Neutrophil (primary cell): ENCODE results near the gene ZNF740.

Source experiments
- H3K27ac ChIP-seq: fragments of 200-600 bp; sonication (generic); 2 replicates; pipeline ENCODE4 v1.5.1; 2016; ENCODE audit warnings: mild to moderate bottlenecking, moderate library complexity
- H3K27me3 ChIP-seq: fragments of 200-600 bp; sonication (generic); 2 replicates; pipeline ENCODE4 v1.6.0; 2016; ENCODE audit warnings: mild to moderate bottlenecking
- H3K36me3 ChIP-seq: fragments of 200-600 bp; sonication (generic); 2 replicates; pipeline ENCODE4 v1.5.1; 2017
- H3K4me1 ChIP-seq, 2 experiments: fragments of 200-600 bp in 1 of 2; sonication (generic) in 1 of 2; 1 replicate in 1 of 2; 2 replicates in 1 of 2; pipeline versions ENCODE4 v1.5.1 to v1.6.1; 2013 to 2016; ENCODE audit warnings: low read depth in 1 of 2, low read length in 1 of 2, mild to moderate bottlenecking in 1 of 2, moderate library complexity in 1 of 2; ENCODE audit not compliant: control insufficient read depth in 1 of 2, insufficient read depth in 1 of 2
- H3K4me3 ChIP-seq, 2 experiments: fragments of 200-600 bp in 1 of 2; sonication (generic) in 1 of 2; 1 replicate in 1 of 2; 2 replicates in 1 of 2; pipeline ENCODE4 v1.5.1; 2013 to 2016; ENCODE audit warnings: low read depth in 1 of 2, low read length in 1 of 2, mild to moderate bottlenecking in 1 of 2, moderate library complexity in 1 of 2
- H3K9me3 ChIP-seq: fragments of 200-600 bp; sonication (generic); 2 replicates; pipeline ENCODE4 v1.5.1; 2016
- TF ChIP-seq, protein P1 (sequence below): fragments of 200-600 bp; sonication (generic); IDR thresholded peaks from 2 replicates; pipeline ENCODE4 v1.5.1; 2016; ENCODE audit warnings: antibody characterized with exemption

Gene ZNF740

DNA sequence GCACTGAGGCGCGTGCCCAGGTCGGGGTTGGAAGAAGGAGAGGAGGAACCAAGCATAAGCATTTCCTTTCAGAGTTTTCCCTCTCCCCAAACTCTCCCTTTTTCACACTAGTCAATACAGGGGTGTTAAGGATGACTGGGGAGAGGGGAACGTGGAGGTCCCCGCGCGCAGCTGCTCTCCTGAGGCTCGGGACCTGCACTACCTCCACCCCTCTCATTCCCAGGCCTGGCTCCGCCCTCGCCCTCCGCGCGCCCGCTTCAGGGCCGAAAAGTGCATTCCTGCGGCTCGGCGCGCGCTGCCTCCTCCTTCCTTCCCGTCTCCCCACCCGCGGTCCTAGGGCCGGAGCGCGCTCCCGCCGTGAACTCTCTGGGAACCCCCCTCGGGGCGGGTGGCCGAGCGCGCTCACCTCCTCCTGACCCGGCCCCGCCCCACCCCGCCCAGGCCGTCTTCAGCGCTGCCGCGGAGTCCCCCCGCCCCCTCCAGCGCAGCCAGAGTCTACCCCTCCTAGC, 40.2 kb downstream of the ZNF740 start:
- Histone ChIP-seq H3K9me3 (no peaks in the 10 kb centered on the region), H3K36me3 (no peaks in the 10 kb centered on the region), H3K4me1 (peaks cover 27 to 55% of the 10 kb centered on the region in 2 experiments), H3K27ac (peak overlapping the region; percentile 77), H3K27me3 (peaks cover 81% of the 10 kb centered on the region), H3K4me3 (peak overlapping the region; percentile 72 to 93)
- TF ChIP-seq, protein P1, sequence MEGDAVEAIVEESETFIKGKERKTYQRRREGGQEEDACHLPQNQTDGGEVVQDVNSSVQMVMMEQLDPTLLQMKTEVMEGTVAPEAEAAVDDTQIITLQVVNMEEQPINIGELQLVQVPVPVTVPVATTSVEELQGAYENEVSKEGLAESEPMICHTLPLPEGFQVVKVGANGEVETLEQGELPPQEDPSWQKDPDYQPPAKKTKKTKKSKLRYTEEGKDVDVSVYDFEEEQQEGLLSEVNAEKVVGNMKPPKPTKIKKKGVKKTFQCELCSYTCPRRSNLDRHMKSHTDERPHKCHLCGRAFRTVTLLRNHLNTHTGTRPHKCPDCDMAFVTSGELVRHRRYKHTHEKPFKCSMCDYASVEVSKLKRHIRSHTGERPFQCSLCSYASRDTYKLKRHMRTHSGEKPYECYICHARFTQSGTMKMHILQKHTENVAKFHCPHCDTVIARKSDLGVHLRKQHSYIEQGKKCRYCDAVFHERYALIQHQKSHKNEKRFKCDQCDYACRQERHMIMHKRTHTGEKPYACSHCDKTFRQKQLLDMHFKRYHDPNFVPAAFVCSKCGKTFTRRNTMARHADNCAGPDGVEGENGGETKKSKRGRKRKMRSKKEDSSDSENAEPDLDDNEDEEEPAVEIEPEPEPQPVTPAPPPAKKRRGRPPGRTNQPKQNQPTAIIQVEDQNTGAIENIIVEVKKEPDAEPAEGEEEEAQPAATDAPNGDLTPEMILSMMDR, result no peak

DNA sequence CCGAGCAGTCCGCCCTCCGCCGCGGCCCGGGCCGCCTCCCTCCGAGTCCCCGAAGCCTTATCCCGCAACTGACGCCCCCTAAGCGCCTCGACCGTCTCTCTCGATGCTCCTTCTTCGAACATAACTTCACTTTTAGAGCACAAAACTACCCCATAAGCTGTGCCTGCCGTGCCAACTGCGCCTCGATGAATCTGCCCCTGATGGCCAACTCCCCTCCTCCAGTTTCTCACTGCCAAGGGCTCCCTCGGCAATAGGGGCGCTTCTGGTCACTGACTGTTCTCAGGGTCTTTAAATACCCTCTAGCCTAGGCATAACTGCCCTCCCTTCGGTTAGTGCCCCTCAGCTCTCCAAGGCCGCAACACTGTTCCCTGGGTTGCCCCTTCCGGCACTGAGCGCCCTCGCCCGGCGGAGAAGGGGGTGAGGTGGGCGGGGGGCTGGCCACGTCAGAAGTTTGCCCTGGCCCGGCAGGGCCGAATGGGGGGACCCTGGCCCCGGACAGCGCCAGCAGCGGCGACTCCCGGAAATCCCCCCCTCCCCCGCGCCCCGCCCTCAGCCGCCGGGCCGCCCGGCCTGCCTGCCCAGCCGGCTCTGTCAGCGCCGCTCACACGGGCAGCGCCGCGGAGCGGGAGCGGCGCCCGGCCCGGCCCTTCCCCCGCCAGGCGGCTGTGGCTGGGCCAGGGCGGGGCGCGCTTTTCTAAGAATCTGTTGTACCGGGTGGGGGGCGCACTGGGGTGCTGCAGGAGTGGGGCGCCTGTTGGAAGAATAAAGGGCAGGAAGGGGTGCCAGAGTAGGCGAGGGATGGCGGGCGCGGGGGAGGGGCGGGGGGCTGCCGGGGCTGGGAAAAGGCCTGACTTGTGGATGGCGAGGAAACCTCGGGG, 40.9 kb downstream of the ZNF740 start:
- Histone ChIP-seq H3K4me3 (peak overlapping the region; percentile 72 to 93), H3K4me1 (peaks cover 27 to 49% of the 10 kb centered on the region in 2 experiments), H3K27ac (peak overlapping the region; percentile 77), H3K27me3 (peaks cover 87% of the 10 kb centered on the region), H3K36me3 (no peaks in the 10 kb centered on the region), H3K9me3 (no peaks in the 10 kb centered on the region)
- TF ChIP-seq, protein P1, result peak; percentile 19

DNA sequence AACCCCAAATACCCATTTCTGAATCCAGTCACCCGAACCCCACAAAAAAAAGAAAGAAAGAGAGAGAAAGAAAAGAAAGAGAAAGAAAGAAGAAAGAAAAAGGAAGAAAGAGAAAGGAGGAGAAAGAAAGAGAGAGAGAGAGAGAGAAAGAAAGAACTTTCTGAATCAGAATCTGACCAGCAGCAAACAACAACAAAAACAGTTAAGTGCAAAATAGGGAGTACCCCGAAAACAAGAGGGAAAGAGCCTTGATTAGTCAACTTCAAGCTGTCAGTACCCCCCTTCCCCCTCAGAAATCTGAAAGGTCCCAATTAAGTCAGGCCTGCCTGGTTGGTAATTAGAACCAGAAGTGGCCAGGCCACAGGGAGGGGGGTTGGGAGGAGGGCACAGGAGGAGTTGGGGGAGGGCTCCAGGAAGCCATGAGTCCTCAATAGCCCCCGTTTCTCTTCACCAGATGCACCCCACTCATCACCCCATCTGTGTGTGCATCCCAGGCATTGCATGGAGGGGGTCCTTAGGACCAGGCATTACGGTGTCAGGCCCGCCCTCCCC, 41.7 kb downstream of the ZNF740 start:
- Histone ChIP-seq H3K36me3 (no peaks in the 10 kb centered on the region), H3K9me3 (no peaks in the 10 kb centered on the region), H3K4me3 (peak overlapping the region; percentile 72 to 93), H3K27ac (no peak overlapping the region), H3K4me1 (peaks cover 24 to 41% of the 10 kb centered on the region in 2 experiments), H3K27me3 (peaks cover 90% of the 10 kb centered on the region)
- TF ChIP-seq, protein P1, result no peak

DNA sequence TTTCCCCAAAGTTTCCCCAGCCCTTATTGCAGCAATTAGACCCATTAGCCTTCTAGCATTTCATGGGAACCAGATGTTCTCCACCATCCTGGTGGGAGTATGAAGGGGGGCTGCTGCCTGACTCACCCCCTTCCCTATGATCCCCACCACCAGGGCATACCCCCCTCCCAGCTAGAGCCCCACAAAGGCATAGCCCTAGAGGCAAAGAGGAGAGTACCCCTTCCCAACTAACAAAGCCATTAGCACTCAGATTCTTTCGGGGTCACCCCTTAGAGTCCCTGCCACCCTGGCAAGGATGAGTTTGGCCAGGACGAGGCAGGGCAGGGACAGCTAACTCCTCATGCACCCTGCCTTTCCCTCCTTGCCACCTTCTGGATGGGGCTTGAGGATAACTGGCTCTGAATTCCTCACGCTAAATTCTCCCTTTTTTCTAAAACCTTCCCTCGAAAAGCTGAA, 42.3 kb downstream of the ZNF740 start:
- TF ChIP-seq, protein P1, result no peak
- H3K9me3 ChIP-seq, result no peaks in the 10 kb centered on the region
- peaks cover 89% of the 10 kb centered on the region for H3K27me3 ChIP-seq
- H3K4me3 ChIP-seq, result no peak overlapping the region
- H3K4me1 ChIP-seq, result peaks cover 18 to 35% of the 10 kb centered on the region in 2 experiments
- no peaks in the 10 kb centered on the region for H3K36me3 ChIP-seq
- no peak overlapping the region for H3K27ac ChIP-seq

DNA sequence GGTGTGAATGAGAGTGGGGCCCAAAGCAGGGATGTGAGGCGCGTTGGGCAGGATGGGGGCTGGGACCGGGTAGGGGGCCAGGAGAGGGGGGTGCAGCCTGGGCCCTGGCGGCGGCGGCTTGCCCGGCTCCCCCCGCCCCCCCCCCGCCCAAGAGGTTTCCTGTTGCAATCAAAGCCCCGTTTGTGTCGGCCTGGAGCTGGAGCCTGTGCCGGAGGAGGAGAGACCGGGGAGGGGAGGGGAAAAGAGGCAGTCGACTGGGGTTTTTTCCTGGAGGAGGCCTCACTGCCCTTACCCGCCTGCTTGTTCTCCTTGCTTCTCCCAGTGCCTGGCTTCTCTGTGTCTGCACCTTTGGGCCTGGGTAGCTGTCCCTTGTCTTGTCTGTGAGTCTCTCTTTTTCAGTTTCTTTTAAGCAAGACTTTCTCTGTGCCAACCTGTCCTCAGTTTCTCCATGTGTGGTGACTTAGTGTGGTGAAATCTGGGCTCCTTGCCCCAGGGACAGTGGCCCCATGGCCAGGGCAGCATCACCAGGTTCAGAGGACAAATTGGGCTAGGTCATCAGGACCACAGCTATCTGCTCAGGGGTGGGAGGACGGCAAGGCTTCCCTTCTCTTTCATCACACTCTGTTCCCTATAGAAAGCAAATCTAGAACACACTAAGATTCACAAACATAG, 43.0 kb downstream of the ZNF740 start:
- no peaks in the 10 kb centered on the region for H3K36me3 ChIP-seq
- H3K9me3 ChIP-seq, result no peaks in the 10 kb centered on the region
- peaks cover 84% of the 10 kb centered on the region for H3K27me3 ChIP-seq
- H3K4me1 ChIP-seq, result peaks cover 17 to 31% of the 10 kb centered on the region in 2 experiments
- H3K27ac ChIP-seq, result no peak overlapping the region
- TF ChIP-seq, protein P1, result no peak
- no peak overlapping the region for H3K4me3 ChIP-seq
